ENCODE results near the gene LMX1B.

- TF ChIP-seq, protein P1, sequence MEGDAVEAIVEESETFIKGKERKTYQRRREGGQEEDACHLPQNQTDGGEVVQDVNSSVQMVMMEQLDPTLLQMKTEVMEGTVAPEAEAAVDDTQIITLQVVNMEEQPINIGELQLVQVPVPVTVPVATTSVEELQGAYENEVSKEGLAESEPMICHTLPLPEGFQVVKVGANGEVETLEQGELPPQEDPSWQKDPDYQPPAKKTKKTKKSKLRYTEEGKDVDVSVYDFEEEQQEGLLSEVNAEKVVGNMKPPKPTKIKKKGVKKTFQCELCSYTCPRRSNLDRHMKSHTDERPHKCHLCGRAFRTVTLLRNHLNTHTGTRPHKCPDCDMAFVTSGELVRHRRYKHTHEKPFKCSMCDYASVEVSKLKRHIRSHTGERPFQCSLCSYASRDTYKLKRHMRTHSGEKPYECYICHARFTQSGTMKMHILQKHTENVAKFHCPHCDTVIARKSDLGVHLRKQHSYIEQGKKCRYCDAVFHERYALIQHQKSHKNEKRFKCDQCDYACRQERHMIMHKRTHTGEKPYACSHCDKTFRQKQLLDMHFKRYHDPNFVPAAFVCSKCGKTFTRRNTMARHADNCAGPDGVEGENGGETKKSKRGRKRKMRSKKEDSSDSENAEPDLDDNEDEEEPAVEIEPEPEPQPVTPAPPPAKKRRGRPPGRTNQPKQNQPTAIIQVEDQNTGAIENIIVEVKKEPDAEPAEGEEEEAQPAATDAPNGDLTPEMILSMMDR (IDR thresholded peaks at IDR 0.05; ENCODE audit: low read depth, low read length, poor library complexity, severe bottlenecking) = no peak
- no peak for TF ChIP-seq EZH2phosphoT487 (IDR thresholded peaks at IDR 0.05; ENCODE audit: borderline replicate concordance, low read length)
Measured at GRCh38 chr9:126696401-126697145, 82.8 kb downstream of the LMX1B start.
